HL-60/S4 treated with phorbol 12-myristate 13-acetate at 8.2 ng/mL for 4 days and 3 days (cell line): Measurements from ENCODE around the gene DOC2B.

Experiments
- in situ Hi-C: fragments of 300-500 bp; cut with MboI; formaldehyde crosslinking; loops from 2 replicates; pipeline ENCODE4 v1.15.0; 2022; ENCODE audit warnings: low sequenced_read_pairs

The DOC2B gene

DNA sequence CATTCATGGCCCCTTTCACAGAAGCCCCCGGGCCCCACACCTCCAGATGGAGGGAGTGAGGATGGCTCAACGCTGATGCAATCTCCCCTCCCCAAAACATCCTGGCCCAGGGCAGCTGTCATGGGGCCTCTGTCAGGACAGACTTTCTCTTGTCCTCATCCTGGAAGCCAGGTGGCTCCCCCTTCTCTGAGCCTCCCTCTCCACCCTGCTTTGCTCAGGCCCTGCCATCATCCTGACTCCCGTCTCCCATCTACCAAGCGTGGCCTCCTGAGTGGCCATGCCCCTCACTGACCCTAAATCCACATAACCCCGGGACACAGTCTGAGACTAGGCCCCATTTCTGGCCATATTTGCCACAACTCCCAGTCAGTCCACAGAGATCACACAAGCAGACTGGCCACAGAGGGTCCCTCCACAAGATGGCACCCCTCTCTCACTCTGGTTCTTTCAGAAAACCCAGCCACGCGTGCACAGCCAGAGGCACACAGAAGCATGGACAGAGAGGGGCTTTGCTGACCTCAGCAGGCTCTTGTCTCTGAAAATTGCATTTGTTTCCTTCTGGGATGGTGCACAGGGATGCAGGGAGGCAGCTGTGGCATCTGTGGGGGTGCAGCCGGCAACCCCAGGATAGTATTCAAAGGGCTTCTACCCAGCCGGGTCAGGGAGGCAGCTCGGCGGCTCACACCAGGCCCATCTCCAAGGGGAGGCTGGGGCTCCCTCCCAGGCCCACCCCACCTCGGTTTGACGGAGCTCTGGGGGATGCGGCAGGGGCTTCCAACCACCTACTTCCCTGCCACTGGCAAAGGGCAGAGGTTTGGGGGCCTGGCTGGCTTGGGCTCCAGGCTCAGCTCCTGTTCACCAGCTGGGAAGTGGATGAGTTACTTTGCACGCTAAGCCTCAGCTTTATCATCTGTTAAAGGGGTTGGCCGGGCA lies 16.9 kb downstream of the DOC2B start:
- in situ Hi-C loops, result no loop called here

DNA sequence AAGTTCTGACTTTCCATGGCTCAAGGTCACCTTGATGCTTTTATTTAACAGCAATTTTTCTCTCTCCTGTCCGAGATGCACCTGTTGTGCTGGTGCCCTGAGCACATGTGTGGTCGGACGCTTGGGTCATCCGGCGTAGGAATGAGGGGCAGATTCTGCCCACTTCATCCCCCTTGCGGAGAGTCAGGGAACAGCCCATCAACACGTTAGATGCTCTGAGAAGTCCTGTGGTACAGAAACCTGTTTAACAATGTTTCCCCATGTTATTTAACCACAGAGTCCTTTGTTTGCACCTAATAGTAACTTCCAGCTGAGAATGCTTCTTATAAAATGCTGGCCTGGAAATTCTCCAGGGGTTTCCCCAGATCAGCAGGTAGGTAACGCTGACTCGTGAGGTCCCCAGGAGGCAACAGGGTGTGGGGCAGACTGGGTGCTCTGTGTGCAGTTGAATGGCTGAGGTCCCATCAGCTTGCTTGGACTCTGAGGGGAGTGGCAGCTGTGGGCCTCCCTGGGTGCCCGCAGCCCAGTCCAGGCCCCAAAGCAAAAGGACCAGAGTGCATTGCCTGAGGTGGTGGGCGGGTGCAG lies 17.8 kb downstream of the DOC2B start:
- in situ Hi-C loops, result no loop called here

DNA sequence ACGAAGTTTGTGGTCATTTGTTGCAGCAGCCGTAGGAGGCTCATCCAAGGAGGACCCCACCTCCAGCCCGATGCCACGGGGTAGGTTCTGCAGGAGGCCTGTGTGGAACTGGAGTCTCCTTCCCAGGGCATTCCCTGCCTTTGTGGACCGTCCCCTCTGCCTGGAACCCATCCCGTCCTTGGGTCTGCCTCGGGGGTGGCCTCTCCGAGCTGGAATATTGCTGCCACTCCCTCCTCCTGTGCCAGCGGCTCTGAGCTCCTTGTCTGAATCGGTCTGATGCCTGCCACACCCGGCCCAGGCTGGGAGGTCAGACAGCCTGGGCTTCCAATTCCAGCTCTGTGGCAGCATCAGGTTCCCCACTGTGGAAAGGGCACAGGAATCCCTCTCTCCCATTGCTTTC lies 18.8 kb downstream of the DOC2B start:
- in situ Hi-C loops, result no loop called here

GRCh38 chr17:161481-161880 lies 20.0 kb downstream of the DOC2B start:
- in situ Hi-C loops, result no loop called here

- in situ Hi-C loops, result no loop called here
These were observed 21.1 kb downstream of the DOC2B start for GRCh38 chr17:160336-160735.

GRCh38 chr17:159609-160008 lies 21.8 kb downstream of the DOC2B start:
- in situ Hi-C loops, result no loop called here

- in situ Hi-C loops, result no loop called here
These were observed 23.1 kb downstream of the DOC2B start for GRCh38 chr17:158379-158778.

GRCh38 chr17:157901-158300 lies 23.5 kb downstream of the DOC2B start:
- in situ Hi-C loops, result no loop called here

DNA sequence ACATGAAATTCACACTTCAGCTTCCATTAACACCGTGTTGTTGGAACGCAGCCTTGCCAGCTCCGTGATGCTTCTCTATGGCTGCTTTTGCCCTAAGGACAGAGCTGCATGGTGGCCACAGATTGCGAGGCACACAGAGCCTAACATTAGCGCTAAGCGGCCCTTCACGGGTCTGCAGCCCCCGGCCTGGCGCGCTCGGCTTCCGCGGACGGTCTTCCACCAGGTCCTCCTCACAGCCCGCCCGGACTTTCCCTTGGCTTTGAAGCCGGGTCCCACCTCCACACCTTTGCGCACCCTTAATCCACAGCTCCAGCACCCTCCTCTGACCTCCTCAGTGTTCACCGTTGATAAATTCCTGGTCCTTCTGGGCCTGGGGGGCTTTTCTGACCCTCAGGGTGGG lies 24.5 kb downstream of the DOC2B start:
- in situ Hi-C loops, result no loop called here

GRCh38 chr17:156094-156621 lies 25.3 kb downstream of the DOC2B start:
- in situ Hi-C loops, result no loop called here

GRCh38 chr17:155576-155975 lies 25.9 kb downstream of the DOC2B start:
- in situ Hi-C loops, result no loop called here

DNA sequence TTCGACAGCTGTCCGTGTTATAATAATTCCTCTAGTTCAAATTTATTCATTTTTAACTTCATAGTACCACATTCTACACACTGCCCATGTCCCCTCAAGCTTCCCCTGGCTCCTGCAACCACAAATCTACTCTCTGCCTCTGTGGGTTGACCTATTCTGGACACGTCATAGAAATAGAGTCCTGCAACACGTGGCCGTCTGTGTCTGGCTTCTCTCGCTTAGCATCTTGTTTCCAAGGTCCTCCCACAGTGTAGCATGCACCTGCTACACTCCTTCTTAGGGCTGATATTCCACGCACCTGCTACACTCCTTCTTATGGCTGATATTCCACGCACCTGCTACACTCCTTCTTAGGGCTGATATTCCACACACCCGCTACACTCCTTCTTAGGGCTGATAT lies 27.6 kb downstream of the DOC2B start:
- in situ Hi-C loops, result no loop called here

GRCh38 chr17:152860-153420 lies 28.5 kb downstream of the DOC2B start:
- in situ Hi-C loops, result no loop called here

- in situ Hi-C loops, result no loop called here
These were observed 29.3 kb downstream of the DOC2B start for GRCh38 chr17:151886-152859.

GRCh38 chr17:151004-151403 lies 30.4 kb downstream of the DOC2B start:
- in situ Hi-C loops, result no loop called here

DNA sequence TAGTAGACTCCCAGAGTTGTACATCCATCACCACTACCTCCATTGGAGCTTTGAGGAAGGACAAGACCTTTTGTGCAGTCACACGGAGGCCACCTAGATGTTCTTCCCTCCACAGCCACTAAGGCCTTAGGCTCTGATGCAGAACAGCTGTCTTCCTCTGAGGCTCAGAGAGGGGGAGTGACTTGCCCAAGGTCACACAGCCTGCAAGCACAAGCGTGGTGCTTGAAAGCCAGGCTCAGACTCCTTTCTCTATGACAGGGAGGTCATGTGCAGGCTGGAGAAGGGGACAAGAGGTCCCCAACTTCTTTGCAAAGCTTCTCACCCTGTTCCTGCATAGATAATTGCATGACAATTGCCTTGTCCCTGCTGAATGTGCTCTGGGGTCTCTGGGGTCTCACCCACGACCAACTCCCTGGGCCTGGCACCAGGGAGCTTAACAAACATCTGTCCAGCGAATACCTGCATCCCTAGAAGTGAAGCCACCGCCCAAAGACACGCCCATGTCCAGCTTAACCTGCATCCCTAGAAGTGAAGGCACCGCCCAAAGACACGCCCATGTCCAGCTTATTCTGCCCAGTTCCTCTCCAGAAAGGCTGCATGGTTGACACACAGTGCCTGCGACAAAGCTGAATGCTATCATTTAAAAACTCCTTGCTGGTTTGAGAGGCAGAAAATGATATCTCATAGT lies 31.4 kb downstream of the DOC2B start:
- in situ Hi-C loops, result no loop called here

DNA sequence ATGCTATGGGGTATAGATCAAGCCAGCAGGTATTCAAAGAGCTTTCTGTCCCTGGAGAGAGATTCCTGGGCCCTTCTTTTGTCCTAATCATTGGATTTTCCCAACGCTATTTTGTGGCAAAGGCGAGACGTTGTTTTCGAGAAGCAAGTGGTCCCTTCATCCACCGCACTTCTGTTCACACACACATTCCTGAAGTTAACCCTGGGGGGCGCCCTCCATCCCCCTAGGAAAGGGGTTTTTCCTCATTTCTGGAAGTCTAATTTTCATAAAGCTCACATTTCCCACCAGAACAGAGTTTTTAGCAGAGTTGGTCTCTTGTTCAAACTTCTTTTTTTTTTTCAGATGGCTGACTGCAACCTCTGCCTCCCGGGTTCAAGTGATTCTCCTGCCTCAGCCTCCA lies 32.2 kb downstream of the DOC2B start:
- in situ Hi-C loops, result no loop called here

DNA sequence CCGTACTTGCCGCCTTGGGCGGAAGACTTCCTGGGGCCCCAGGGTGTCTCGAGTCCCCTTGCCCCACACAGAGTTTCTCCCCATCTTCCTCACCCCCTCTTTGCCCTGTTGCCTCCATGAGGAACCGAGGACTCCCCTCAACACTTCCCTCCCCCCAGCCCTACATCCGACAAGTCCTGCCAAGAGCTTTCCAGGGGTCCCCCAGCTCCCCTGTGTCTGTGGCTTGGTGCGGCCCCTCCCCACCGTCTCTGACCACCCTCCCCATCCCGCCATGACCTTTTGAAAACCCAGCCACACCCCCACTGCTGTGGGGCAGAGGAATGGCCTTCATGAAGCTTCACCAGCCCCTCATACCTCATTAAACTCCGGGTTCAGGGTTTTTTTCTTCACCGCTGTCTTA lies 32.7 kb downstream of the DOC2B start:
- in situ Hi-C loops, result no loop called here

GRCh38 chr17:147796-148740 lies 33.4 kb downstream of the DOC2B start:
- in situ Hi-C loops, result no loop called here
